Central memory CD4-positive, alpha-beta T cell (primary cell): ENCODE measurements around the gene TRIM50.
"Not testable (repeated sequence)": the region's sequence is repeated elsewhere in the genome, so short reads cannot be mapped to it uniquely, and the experiment has no call there.

Source experiments
- DNase-seq: peaks from one replicate; pipeline ENCODE4 v3.0.0; 2022

Gene TRIM50

GRCh38 chr7:73349763-73350162 lies 21.9 kb upstream of the TRIM50 start:
- DNase-seq: no peak

- no peak for DNase-seq
Measured at GRCh38 chr7:73345951-73346350, 18.1 kb upstream of the TRIM50 start.

- no peak for DNase-seq
Measured at GRCh38 chr7:73345538-73345937, 17.7 kb upstream of the TRIM50 start.

GRCh38 chr7:73343671-73344380 lies 15.9 kb upstream of the TRIM50 start:
- no peak for DNase-seq

GRCh38 chr7:73342645-73343044 lies 14.8 kb upstream of the TRIM50 start:
- no peak for DNase-seq

- no peak for DNase-seq
Measured at GRCh38 chr7:73341877-73342276, 14.0 kb upstream of the TRIM50 start.

GRCh38 chr7:73340514-73340913 lies 12.6 kb upstream of the TRIM50 start:
- DNase-seq: no peak

- no peak for DNase-seq
Measured at GRCh38 chr7:73338321-73338720, 10.4 kb upstream of the TRIM50 start.

GRCh38 chr7:73332447-73332846 lies 4.6 kb upstream of the TRIM50 start:
- DNase-seq: no peak

GRCh38 chr7:73330772-73331171 lies 2.9 kb upstream of the TRIM50 start:
- no peak for DNase-seq

- no peak for DNase-seq
Measured at GRCh38 chr7:73329861-73330581, 2.1 kb upstream of the TRIM50 start.

- no peak for DNase-seq
Measured at GRCh38 chr7:73328696-73329095, 814 bp upstream of the TRIM50 start.

- DNase-seq: not testable (repeated sequence)
Measured at GRCh38 chr7:73327449-73327848, 433 bp downstream of the TRIM50 start.

- not testable (repeated sequence) for DNase-seq
Measured at GRCh38 chr7:73325424-73325823, 2.5 kb downstream of the TRIM50 start.

- peak; percentile 16 for DNase-seq
Measured at GRCh38 chr7:73324081-73324845, 3.6 kb downstream of the TRIM50 start.

GRCh38 chr7:73323434-73324080 lies 4.3 kb downstream of the TRIM50 start:
- not testable (repeated sequence) for DNase-seq

GRCh38 chr7:73320009-73320408 lies 7.9 kb downstream of the TRIM50 start:
- not testable (repeated sequence) for DNase-seq

- DNase-seq: not testable (repeated sequence)
Measured at GRCh38 chr7:73319541-73319940, 8.3 kb downstream of the TRIM50 start.

GRCh38 chr7:73318656-73319204 lies 9.2 kb downstream of the TRIM50 start:
- DNase-seq: not testable (repeated sequence)

- DNase-seq: no peak
Measured at GRCh38 chr7:73316521-73316920, 11.4 kb downstream of the TRIM50 start.

- DNase-seq: no peak
Measured at GRCh38 chr7:73314271-73314670, 13.6 kb downstream of the TRIM50 start.

GRCh38 chr7:73313521-73313906 lies 14.4 kb downstream of the TRIM50 start:
- DNase-seq: no peak
